Muscle layer of colon (tissue), 2 donors: Measurements from ENCODE around the gene GLIPR2.

Source experiments
- H3K27ac ChIP-seq: one replicate; pipeline ENCODE4 v1.7.0; 2013; ENCODE audit warnings: low read depth, mild to moderate bottlenecking, low read length, moderate library complexity
- H3K27me3 ChIP-seq, 2 donors: one replicate each; pipeline ENCODE4 v1.7.0; 2013; ENCODE audit warnings: low read length in 2 of 2, mild to moderate bottlenecking in 2 of 2; ENCODE audit not compliant: insufficient read depth in 2 of 2, control insufficient read depth in 1 of 2
- H3K36me3 ChIP-seq: one replicate; pipeline ENCODE4 v1.7.0; 2013; ENCODE audit warnings: mild to moderate bottlenecking, low read length; ENCODE audit not compliant: insufficient read depth
- H3K4me1 ChIP-seq: one replicate; pipeline ENCODE4 v1.7.0; 2013; ENCODE audit warnings: mild to moderate bottlenecking, low read length; ENCODE audit not compliant: insufficient read depth
- H3K4me3 ChIP-seq, 2 donors: one replicate each; pipeline ENCODE4 v1.7.0; 2013; ENCODE audit warnings: low read length in 2 of 2, low read depth in 1 of 2, mild to moderate bottlenecking in 1 of 2, moderate library complexity in 1 of 2
- H3K9ac ChIP-seq: one replicate; pipeline ENCODE4 v1.7.0; 2013; ENCODE audit warnings: low read length
- H3K9me3 ChIP-seq: one replicate; pipeline ENCODE4 v1.7.0; 2013; ENCODE audit warnings: mild to moderate bottlenecking, low read length
- donor health status: abdominal sarcoma.
- donor health status: Adenocarcinoma of cecum.

Gene GLIPR2

DNA sequence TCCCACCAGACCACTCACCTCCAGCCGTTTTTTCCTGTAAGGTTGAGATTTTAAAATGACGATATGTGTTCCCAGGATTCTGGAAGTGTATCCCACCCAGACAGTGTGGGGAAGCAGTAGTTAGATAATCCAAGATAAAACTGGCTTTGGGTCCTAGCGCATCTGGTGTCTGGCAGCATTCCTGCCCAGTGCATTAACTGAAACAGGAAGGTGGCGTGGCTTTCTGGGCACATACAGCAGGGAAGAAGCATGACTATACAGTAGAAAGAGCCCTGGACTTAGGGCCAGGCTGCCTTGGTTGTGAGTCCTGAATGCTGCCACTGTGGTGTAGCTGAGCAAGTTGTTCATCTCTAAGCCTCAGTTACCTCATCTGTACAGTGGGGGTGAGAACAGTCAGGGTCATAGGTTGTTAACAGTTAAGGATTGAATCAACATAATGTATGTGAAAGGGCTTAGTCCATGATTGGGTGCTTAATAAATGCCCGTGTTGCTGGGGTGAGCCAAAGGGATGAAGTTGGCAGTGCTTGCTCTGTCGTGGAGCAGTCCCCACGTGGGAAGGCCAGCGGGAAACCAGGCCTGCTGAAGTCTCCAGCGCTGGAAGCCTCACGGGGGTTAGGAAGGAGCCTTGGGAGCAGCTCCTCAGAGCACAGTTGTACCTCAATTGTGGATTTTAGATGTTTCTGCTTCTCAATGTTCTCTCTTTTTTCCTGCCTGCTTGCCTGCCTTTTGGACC, 72.2 kb downstream of the GLIPR2 start:
- no peak overlapping the region for H3K27ac ChIP-seq
- H3K27me3 ChIP-seq, result no peaks in the 10 kb centered on the region
- H3K4me3 ChIP-seq, result no peak overlapping the region
- H3K9ac ChIP-seq, result no peak overlapping the region
- H3K36me3 ChIP-seq, result peaks cover 81% of the 10 kb centered on the region
- no peaks in the 10 kb centered on the region for H3K9me3 ChIP-seq
- H3K4me1 ChIP-seq, result peaks cover 7% of the 10 kb centered on the region

- peaks cover 19% of the 10 kb centered on the region for H3K4me1 ChIP-seq
- H3K36me3 ChIP-seq, result peaks cover 68% of the 10 kb centered on the region
- H3K9me3 ChIP-seq, result no peaks in the 10 kb centered on the region
- H3K4me3 ChIP-seq, result no peak overlapping the region
- no peak overlapping the region for H3K9ac ChIP-seq
- H3K27me3 ChIP-seq, result no peaks in the 10 kb centered on the region
- no peak overlapping the region for H3K27ac ChIP-seq
These were observed 74.2 kb downstream of the GLIPR2 start for GRCh38 chr9:36210722-36211121.

DNA sequence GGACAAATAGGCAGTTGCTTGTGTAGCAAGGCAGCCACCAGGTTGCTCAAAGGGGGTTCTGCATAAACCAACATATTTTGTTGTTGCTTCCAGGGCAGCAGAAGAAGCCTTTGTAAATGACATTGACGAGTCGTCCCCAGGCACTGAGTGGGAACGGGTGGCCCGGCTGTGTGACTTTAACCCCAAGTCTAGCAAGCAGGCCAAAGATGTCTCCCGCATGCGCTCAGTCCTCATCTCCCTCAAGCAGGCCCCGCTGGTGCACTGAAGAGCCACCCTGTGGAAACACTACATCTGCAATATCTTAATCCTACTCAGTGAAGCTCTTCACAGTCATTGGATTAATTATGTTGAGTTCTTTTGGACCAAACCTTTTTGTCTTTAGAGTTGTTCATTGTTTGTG, 75.0 kb downstream of the GLIPR2 start:
- Histone ChIP-seq H3K27me3 (no peaks in the 10 kb centered on the region), H3K4me1 (peaks cover 19% of the 10 kb centered on the region), H3K4me3 (no peak overlapping the region), H3K27ac (no peak overlapping the region), H3K9me3 (no peaks in the 10 kb centered on the region), H3K9ac (no peak overlapping the region), H3K36me3 (peaks cover 67% of the 10 kb centered on the region)

DNA sequence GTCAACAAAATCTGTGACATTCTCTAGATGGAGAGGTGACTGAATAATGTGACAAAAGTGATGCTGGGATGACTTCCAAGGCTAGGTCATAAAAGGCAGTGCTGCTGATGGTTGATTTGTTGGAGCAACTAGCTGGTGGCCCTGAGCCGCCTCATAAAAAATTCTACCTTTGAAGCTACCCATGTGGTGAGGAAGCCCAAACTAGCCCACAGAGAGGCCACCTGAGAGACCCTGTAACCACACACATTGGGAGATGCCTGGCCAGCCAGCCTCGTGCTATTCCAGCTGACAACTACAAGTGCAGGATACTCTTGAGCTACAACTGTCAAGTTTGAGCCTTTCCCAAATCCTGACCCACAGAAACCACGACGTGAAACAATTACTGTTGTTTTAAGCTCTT, 76.9 kb downstream of the GLIPR2 start:
- peaks cover 19% of the 10 kb centered on the region for H3K4me1 ChIP-seq
- H3K27ac ChIP-seq, result no peak overlapping the region
- no peaks in the 10 kb centered on the region for H3K27me3 ChIP-seq
- H3K9me3 ChIP-seq, result no peaks in the 10 kb centered on the region
- peaks cover 68% of the 10 kb centered on the region for H3K36me3 ChIP-seq
- no peak overlapping the region for H3K9ac ChIP-seq
- no peak overlapping the region for H3K4me3 ChIP-seq
